M059J (cell line): ENCODE results near the gene SGSM1. TPM values are rescaled to one million over a fixed set of nuclear protein-coding genes. Genes with fewer than 3 reads are reported as not detected.
"Not testable (repeated sequence)": the region's sequence is repeated elsewhere in the genome, so short reads cannot be mapped to it uniquely, and the experiment has no call there.

Experiments used
- DNase-seq: peaks from one replicate; pipeline ENCODE4 v3.0.0-alpha.2; 2012; ENCODE audit warnings: low read depth
- total RNA-seq: library from RNA; depleted of rRNA; stranded (reverse); fragments of >200 nt; shearing (Covaris generic); gene quantifications from 2 replicates; pipeline ENCODE4 v1.2.3, GENCODE V29; 2014

The SGSM1 gene
- total RNA-seq, 1 experiment from 2014 or later: not detected

DNA sequence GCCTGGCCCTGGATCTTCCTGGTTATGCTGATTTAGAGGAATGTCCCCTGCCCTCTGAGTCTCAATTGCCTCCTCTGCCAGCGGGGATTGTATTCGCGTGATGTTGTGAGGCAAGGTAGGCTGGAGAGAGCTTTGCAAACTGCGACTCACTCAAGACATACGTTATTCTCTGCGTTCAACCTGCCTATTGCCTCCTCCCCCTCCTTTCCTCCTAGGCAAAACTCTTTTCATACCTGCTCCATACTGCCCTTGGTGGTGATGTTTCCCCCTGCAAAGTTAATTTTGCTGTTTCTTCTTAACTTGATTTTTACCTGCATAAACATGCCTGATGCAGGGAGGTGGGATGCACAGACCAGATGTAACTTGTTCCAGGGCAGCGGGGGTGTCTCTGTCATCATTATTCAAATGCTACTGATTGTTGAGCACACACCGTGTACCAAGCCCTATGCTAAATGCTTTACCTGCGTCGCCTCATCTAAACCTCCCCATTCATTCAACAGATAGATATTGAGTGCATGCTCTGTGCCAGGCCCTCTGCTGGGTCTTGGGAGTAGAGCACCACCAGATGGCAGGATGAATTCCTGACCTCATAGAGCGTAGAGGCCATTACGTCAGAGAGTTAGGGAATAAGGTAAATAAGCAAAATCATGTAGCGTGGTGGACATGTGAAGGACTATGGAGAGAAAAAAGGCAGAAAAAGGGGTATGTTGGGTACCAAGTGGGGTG, 29.0 kb downstream of the SGSM1 start:
- no peak for DNase-seq

DNA sequence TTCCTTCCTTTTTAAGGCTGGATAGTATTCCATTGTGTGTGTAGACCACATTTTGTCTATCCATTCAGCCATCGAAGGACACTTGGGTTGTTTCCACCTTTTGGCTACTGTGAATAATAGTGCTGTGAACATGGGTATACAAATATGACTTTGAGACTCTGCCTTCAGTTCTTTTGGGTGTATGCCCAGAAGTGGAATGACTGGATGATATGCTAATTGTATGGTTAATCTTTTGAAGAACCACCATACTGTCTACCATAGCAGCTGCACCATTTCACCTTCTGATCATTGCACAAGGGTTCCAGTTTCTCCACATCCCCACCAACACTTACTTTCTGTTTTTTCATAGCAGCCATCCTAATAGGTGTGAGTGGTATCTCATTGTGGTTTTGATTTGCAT, 30.3 kb downstream of the SGSM1 start:
- peak; percentile 17 for DNase-seq

DNA sequence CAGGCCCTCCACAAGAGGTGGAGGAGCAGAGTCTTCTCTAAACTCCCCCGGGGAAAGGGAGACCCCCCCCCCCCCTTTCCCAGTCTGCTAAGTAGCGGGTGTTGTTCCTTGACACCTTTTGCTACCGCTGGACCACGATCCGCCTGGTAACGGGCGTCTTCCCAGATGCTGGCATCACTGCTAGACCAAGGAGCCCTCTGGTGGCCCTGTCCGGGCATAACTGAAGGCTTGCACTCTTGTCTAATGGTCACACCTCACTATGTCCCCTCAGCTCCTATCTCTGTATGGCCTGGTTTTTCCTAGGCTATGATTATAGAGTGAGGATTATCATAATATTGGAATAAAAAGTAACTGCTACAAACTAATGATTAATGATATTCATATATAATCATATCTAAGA, 31.5 kb downstream of the SGSM1 start:
- DNase-seq: not testable (repeated sequence)

DNA sequence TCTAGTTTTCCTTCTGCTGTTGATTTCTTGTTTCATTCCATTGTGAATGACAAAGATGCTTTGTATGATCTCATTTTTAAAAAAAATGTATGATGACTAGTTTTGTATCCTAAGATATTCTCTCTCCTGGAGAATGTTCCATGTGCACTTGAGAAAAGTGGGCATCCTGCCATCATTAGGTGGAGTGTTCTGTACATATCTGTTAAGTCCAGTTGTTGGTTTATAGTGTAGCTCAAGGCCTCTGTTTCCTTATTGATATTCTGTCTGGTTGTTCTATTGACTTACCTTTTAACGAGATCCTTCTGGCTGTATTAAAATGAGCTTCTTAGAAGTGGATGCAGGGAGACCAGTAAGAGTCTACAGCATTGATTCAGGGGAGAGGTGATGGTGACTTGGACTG, 35.2 kb downstream of the SGSM1 start:
- DNase-seq: no peak

DNA sequence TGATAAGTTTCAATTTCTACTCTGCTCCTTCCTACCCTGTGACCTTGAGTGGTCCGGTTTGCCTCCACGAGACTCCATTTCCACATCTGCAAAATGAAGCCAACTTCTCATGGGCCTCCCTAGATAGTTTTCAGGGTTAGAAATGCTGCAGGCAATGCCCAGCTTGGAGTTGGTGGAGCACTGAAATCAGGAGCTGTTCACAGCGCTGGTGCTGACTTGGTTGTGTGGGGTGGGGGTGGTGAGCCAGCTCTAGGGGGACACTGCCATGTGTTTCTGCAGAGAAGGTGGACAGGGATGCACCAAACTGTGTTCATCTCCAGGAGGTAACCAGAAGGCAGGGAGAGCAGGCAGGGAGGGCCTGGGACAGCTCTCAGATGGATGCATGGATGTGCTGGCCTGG, 37.0 kb downstream of the SGSM1 start:
- DNase-seq: no peak

DNA sequence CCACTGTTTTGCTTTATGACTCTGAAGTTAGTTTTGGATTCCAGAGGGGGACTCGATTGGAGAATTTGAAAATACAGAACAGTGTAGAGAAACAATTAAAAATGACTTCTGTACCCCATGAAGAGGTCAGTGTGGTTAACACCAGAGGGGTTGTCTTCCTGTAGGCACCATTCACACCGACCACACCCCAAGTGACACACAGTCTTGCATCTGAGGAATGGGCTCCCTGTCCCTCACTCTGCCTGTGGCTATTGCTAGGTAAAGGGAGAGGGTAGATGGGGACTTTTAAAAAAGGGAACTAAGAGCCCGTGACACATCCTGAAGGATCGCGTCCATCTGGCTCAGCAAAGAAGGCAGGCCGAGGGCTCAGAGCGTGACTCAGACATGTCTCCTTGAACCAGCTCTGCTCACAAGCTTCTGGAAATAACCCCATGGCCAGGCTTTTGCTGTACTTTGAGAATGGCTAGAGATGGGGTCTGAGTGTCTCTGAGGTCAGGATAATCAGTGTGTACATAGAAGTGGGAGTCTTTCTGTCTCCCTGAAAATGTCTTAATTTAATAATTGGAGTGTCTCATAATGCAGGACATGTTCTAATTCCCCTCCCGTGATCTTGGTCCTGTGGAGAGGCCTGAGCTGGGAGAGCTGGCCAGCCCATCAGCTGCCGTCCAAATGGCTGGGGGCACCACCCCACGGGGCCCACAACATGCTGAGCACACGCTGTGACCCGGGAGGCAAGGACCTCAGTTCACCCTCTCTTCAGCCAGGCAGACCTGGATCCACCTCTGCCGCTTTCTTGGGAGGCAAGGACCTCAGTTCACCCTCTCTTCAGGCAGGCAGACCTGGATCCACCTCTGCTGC, 39.3 kb downstream of the SGSM1 start:
- peak; percentile 50 for DNase-seq

DNA sequence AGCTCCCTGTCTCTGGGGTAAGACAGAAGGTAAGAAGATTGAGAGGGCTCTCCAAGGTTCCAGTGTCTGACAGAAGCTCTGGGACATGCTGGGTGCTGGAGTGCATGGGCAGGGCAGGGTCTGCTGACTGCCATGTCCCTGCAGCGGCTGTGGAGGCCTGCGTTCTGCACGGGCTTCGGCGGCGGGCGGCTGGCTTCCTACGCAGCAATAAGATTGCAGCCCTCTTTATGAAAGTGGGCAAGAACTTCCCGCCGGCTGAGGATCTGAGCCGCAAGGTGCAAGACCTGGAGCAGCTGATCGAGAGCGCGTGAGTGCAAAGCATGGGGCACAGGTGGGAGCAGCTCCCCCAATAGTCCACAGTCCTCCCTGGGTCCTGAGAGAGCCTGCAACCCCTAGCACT, 41.5 kb downstream of the SGSM1 start:
- no peak for DNase-seq

DNA sequence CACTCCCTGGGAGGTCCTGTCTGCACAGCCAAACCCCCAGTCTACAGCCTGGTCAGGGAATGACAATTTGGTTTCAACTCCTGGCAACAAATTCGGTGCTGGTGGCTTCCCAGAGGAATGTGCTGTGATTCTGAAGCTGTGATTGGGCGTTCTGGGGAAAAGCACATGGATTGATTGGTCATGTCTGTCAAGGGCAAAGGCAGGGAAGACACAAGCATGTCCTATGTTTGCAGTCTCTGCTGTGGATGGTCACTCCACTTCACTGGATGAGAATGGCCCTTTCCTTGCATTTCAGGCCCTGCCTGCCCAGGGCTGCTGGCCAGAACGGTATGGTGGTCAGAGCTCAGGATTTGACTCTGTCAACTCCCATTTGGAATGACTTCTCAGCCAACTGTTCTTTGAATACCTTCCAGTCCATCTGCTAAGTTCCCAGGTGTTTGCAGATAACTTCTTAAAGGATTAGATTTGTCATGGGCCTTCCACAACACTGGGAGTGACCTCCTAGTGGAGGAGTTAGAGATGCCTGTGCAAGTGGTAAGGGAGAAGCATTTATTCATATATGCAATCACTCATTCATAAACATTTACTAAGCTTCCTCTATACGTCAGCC, 42.7 kb downstream of the SGSM1 start:
- DNase-seq: no peak

DNA sequence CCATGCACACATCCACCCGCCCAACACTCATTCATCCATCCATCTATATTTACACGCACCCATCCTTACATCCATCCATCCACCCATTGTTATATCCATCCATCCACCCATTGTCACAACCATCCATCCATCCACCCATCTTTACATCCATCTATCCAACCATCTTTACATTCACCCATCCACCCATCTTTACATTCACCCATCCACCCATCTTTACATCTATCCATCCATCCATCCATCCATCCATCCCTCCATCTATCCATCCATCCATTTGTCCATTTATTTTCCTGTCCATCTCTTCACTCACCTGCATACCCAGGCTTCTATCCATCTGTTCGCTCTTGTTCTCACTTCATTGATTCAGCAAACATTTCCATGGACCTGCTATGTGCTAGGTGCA, 49.8 kb downstream of the SGSM1 start:
- DNase-seq: no peak

DNA sequence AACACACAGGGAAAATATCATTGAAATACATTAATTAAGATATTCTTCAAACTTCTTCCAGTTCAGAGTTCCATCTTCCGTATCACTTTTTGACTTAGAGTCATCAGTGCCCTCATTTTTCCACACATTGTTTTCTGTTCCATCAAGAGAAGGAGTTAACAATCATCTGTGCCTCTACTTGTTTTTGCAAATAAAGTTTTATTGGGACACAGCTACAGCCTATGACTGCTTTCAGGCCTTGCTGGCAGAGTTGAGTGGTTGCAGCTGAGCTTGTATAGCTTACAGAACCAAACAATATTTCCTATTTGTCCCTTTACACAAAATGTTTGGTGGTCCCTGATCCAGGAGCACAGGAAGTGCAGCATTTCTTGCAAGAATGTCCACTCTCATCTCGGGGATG, 51.6 kb downstream of the SGSM1 start:
- DNase-seq: no peak

DNA sequence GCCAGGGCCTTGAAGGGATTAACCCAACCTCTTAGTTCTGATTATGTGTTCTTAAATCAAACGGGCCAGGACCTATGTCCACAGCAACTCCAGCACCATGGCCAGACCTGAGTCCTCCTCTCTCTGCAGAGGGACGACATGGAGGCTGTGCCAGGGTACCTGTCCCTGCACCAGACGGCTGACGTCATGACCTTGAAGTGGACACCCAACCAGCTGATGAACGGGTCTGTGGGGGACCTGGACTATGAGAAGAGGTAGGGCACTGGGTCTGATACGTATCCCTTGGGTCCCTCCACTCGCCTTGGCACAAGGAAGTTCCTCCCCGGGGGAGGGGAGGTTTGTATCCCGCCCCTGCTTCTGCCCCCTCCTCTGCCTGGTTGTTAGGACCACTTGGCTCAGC, 53.6 kb downstream of the SGSM1 start:
- no peak for DNase-seq

DNA sequence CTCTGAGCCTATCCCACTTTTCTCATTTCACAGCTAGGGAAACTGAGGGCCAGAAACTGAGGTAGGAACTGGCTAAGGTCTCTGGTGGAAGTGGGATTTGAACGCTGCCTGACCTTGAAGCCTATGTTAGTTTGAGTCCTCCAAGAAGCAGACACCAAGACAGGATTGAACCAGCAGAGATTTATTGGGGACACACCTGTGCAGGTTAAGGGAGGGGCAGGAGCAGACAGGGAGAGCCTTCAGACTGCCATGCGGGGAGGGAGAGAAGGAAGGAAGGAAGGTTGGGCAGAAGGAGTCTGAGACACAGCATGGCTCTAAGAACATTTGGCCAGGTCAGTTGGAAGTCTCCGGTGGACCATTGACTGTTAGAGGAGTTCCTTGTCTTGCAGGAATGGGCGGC, 59.5 kb downstream of the SGSM1 start:
- no peak for DNase-seq

DNA sequence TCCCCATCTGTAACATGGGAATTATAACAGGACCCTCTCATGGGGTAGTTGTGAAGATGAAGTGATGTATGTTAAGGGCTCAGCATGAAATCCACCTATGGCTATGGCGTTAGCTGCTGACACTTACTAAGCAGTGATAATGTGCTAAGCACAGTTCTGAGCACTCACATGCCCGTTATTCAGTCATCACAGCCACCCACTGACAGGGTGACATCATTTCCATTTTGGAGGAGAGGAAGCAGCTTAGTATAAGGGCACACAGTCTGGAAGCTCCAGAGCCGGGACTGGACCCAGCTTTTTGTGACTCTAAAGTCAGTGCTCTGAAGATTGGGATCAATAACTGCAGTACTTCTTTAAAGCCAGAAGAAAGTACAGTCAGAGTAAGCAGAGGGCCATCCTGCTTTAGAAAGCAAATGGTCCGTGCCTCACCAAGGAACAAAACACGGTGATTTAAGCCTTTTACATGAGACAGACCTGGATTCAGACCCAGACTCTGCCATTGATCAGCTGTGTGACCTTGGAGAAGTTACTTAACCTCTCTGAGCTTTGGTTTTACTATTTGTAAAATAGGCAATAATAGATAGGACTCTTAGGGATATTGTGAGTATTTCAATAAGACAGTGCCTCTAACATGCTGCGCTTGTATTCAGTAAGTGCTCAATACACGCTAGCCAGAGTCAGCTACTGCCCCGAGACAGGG, 61.5 kb downstream of the SGSM1 start:
- DNase-seq: no peak

DNA sequence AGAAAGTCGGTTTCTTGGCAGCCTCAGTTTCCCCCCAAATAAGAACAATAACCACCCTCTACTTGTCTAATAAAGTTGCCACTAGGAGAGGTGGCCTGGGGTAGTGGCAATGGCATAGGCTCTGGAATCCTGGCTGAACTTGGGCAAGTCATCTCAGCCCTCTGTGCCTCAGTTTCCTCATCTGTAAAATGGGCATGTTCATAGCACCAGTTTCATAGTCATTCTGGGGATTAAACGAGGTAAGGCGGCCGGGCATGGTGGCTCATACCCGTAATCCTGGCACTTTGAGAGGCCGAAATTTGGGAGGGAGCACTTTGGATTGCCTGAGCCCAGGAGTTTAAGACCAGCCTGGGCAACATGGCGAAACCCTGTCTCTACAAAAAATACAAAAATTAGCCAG, 63.0 kb downstream of the SGSM1 start:
- no peak for DNase-seq

DNA sequence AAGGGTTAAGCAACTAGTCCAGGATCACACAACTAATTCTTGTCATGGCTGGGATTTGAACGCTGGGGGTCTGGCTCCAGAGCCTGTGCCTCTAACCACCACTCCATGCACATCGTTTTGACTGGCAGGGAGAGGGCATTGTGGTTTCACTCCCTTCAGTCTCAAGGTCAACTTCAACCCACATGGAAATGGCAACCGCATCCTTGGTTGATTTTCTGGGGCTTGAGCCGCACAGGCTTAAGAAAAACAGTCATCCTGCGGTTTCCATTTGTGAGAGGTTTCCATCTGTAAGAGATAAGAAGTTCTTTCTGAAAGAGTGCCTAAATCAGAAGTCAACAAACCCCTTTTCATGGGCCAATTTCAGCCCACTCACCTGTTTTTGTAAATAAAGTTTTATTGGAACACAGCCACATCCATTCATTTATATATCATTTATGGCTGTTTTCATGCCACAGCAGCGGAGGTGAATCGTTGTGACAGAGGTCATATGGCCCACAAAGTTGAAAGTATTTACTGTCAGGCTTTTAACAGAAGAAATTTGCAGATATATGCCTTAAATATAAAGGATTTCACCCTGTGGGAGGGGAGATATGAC, 65.7 kb downstream of the SGSM1 start:
- DNase-seq: peak; percentile 34

DNA sequence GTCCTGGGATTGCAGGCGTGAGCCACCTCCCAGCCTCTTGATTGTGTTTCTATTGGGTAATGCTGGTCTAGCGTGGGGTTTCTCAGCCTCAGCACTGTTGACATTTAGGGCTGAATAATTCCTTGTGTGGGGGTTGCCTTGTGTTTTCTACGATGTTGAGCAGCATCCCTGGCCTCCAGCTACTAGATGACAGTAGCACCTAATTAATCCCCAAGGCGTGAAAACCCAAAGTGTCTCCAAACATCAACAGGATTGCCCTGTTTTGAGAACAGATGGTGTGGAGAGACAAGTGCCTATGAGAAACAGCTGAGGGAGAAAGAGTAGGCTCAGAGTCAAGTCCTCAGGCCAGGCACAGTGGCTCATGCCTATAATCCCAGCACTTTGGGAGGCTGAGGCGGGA, 67.2 kb downstream of the SGSM1 start:
- DNase-seq: no peak

DNA sequence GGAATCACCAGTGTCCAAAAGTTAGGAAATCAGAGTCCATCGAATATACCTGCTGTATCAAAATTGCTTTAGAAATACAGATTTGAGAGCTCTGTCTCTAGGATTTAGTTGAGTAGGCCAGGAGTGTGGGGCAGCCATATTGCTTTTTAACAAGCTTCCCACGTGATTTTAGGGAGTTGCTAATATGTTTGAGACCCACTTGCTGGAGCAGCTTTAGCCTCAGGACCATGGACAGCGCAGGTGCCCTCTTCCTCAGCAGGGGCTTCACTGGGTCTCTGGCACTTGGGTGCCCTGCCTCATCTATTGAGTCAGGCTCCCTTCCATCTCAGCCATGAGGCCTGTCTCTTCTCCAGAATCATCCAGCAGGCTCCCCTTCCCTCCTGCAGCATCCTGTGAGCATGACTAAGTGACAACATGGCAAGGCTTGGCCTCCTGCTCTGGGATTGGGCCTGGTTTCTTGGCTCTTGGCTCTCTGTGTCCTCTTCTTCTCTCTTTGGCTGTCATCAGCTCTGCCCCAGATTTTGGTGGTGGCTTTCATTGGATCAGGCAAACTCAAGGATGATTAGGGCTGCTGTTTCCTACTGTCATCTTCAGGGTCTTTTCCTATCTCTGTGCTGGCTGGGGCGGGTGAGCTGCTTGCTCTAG, 70.0 kb downstream of the SGSM1 start:
- peak; percentile 10 for DNase-seq

DNA sequence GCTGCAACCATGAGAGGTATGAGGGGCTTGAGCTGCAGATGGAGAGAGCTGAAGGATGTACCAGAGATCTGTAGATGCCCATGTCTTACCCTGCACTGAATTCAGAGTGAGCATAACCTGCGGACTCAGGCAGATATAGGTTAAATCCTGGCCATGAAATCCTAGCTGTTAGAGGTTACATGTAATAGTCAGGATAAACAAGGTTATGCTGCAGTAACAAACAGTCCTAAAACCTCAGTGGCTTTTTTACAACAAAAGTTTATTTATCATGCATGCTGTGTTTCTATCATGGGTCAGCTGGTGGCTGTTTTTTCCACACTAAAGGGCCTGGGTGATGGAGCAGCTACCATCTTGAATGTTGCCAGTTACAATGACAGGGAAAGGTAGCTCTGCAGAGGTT, 70.7 kb downstream of the SGSM1 start:
- no peak for DNase-seq

DNA sequence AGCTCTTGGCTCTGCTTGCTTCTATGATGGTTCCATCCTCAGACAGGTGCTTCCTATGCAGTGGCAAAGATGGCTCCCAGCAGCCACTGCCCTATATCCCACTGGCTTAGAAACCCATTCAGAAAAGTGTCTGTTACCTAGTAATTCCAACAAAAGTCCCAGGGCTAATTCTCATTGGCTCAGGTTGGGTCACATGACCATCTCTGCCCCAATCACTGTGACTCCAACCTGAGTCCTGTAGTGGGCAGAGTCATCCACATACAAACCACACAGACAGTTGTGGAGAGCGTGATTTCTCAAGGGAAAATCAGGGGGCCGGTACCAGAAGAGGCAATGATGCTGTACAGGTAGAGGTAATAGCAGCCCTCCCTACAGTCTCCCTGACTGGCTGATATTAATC, 73.0 kb downstream of the SGSM1 start:
- no peak for DNase-seq

DNA sequence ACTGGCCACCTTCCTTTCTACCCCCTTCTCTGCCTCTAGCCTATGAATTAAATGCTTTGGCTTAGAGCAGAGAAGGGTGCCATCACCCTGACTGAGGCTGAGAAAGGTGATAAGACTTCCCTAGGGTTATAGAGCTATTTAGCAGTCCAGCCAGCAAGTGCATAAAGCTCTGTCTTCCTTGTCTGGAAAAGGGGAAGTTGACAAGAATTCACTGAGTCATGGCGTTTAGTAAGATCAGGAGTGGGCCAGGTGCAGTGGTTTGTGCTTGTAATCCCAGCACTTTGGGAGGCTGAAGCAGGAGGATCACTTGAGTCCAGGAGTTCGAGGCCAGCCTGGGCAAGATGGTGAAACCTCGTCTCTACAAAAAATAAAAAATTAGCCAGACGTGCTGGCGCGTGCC, 77.4 kb downstream of the SGSM1 start:
- DNase-seq: no peak

DNA sequence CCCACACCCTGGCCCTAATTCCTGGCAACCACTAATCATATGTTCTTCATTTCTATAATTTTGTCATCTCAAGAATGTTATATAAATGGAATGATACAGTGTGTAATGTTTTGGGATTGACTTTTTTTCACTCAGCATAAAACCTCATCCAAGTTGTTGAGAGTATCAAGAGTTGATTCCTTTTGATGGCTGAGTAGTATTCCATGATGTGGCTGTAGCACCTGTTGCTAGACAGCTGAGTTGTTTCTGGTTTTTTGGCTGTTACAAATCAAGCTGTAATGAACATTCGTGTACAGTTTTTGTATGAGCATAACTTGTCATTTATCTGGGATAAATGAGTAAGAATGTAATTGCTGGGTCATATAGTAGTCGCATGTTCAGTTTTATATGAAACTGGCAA, 81.2 kb downstream of the SGSM1 start:
- DNase-seq: no peak
